GM19463 (cell line): ENCODE measurements around the gene TMEM123.

Experiments used
- ATAC-seq: cut with Tn5 transposase; IDR thresholded peaks from one replicate; pipeline ENCODE4 v1.9.1; 2021; ENCODE audit warnings: mild to moderate bottlenecking, moderate library complexity; ENCODE audit not compliant: unreplicated experiment

TMEM123 gene

GRCh38 chr11:102452461-102453301, at the start of gene TMEM123:
TMEM123 (minus strand) TSS chr11:102452765; CDS start chr11:102452623, 142 bp downstream.
- ATAC-seq, result peak; percentile 59

DNA sequence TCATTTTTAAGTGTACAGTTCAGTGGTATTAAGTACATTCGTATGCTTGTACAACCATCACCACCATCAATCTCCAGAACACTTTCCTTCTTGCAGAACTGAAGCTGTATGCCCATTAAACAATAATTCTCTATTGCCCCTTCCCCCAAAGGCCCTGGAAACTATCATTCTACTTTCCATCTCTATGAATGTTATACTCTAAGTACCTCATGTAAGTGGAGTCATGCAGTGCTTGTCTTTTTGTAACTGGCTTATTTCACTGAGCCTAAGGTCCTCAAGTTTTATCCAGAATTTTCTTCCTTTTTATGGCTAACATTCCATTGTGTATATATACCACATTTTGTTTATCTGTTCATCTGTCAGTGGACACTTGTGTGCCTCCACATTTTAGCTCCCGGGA, 48.3 kb upstream of the TMEM123 start:
- ATAC-seq, result no peak

DNA sequence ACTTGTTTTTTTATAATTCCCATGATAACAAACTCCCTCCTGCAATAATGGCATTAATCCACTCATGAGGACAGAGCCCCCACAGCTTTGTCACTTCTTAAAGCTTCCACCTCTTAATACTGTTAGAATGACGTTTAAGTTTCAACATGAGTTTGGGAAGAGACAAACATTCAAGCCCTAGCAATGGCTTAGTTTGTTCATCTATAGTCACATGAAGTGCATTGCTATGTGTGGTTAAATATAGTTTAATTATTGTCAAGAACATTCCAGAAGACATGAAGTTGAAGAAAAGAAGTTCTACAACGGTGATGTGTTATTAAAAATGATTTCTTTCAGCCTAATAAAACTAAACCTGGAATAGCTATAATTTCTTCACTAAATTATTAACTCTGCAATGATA, 47.4 kb upstream of the TMEM123 start:
- no peak for ATAC-seq

DNA sequence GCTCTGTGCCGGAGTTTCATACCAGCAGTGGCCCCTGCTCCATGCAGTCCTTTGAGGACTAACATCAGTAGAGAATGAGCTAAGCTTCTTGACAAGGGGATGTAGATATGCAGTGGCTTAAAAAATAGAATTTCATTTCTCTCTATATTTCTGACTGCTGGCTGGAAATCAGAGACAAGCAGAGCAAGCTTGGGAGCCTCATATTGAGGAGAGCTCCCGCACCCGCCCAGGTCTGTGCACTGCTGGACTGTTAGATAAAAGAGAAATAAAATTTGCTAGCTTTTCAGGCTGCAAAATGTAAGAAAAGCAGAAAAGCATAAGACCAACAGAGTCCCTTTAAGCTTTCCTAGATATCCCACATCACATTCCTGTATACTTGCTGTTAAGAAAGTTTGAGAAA, 46.6 kb upstream of the TMEM123 start:
- ATAC-seq, result no peak

DNA sequence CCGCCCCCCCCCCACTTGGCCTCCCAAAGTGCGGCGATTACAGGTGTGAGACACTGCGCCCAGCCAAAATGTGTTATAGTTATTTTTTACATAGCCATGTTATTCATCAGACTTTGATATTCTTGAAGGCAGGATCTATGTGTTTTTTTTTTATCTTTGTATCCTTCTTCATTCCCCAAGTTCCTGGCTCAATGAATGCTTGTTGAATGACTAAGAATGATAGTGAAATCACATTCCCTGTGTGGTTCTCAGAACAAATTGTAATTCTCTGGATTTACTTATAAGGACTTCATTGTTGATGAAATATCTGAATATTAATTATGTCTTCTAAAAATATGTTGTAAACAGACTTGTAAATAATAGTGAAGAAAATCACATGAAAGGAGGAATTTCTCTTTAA, 44.5 kb upstream of the TMEM123 start:
- no peak for ATAC-seq

DNA sequence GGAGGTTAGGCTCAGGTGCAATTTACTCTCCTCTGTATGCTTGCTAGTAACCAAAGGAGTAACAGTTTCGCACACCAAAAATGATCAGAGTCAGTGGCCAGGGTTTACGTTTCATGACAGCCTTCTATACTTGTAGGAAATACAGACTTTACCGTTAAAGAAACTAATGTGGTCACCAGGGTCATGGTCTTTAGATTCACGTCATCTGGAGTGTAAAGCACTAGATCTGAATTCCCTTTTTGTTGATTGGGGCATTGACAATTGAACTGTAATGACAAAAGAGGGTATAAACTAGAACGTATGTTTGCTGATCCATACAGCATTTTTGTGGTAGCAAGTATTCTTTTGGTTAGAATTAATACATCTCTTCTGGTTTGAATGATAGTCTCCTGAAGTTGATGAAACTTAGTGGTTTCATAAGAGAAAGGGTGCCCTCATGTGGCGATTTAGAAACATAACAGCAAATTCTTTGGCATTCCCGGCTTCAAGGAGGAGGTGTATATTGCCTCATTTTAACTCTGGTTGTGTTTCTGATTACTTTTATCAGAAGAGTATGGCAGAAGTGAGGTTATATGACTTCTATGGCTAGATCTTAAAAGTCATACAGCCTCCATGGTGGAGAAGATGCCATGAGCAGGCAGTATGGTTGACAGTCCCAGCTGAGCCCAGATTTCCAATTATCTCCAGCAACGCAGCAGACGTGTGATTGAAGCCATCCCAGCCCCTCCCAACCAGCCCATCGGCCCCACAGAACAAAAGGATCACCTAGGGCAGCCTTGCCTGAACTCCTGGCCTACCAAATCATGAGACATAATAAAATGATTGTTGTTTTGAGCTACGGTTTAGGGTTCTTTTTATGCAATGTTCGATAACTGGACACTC, 42.8 kb upstream of the TMEM123 start:
- peak; percentile 87 for ATAC-seq

GRCh38 chr11:102494216-102494615, 41.7 kb upstream of the TMEM123 start:
- ATAC-seq, result no peak

DNA sequence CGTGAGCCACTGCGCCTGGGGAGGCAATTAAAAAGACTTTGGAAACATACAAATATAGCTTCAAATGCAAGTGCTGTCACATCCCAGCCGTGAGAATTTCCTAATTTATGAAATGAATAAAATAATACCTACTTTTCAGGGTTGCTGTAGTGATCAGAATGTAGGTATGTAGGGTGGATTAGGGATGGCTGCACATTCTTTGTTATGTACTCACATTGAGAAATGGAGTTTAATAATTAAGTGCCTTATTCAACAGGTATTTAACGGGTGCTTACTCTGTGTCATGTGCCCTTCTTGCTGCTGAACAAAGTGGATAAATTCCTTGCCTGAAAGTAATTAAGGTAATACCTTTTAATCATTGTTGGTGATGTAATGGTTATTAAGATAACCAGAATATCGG, 41.0 kb upstream of the TMEM123 start:
- ATAC-seq, result no peak

DNA sequence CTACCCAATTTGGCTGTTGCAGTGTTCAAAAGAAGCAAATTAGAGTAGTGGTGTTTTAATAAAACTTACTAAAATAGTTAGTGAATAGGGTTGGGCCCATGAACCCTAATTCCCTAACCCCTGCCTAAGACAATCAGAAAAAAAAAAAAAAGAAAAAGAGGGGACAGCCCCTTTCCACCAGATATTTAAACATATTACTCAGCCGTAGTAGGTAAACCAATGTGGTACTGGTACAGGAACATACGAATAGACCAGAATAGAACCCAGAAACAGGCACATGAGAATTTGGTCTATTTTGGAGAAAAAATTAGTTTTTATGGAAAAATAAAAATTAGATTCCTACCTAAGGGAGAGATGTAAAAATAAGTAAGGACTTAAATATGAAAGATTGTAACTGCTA, 39.4 kb upstream of the TMEM123 start:
- ATAC-seq, result no peak

- no peak for ATAC-seq
Measured at GRCh38 chr11:102489186-102490145, 36.9 kb upstream of the TMEM123 start.

DNA sequence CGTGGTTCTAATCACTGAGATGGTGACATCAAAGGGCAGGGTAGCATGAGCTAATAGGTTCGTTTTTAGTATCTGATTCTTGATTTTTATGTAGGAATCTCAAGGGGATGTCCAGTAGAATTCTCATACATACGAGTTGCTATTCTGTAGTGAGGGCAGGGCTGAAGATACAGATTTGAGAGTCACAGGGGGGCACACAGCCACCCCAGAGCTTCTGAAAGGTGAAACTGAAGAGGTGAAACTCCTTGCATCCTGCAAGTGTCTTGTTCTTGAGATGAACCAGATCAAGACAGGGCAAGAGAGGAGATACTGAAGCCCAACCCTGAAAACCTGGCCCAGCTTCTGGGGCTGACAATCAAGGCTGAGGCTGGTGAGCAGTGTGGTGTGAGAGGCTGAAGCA, 35.6 kb upstream of the TMEM123 start:
- ATAC-seq, result peak; percentile 79

DNA sequence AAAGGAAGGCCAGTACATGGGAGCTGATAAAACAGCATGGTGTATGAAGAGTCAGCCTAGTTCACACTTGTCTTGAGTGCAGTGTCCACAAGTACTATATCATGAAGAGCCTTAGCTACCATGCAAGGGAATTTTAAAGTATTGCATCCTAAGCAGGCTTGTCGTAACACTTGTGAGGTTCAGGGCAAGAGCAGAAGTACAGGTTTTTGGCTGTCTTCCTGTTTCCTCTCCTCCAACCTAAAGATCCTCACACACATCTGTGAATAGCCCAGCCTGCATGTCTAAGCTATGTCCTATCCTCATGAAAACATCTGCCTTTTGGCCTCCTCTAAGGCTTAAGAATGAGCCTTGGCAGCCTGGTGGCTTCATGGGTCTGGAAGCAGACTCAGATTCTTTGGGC, 34.6 kb upstream of the TMEM123 start:
- no peak for ATAC-seq

- ATAC-seq, result no peak
Measured at GRCh38 chr11:102486584-102486983, 34.0 kb upstream of the TMEM123 start.

- ATAC-seq, result no peak
Measured at GRCh38 chr11:102485095-102485722, 32.6 kb upstream of the TMEM123 start.

- ATAC-seq, result no peak
Measured at GRCh38 chr11:102482433-102482832, 29.9 kb upstream of the TMEM123 start.

DNA sequence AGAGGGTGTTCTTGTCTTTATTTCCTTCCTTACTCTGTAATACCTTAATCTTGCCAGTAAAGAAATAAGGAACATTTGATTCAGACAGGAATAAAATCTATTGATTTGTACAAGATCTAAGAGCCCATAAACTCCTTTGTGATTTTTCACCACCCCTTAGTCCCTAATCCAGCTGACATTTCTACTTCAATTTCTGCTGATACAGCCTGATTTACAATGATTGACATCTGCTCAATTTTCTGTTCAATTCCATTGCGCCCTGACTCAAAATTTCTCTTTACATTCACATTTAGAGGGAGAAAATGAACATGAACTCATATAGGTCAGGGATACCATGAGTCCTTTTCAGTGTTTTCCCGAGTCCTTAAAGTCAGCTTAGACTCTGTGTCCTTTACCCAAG, 27.2 kb upstream of the TMEM123 start:
- no peak for ATAC-seq

DNA sequence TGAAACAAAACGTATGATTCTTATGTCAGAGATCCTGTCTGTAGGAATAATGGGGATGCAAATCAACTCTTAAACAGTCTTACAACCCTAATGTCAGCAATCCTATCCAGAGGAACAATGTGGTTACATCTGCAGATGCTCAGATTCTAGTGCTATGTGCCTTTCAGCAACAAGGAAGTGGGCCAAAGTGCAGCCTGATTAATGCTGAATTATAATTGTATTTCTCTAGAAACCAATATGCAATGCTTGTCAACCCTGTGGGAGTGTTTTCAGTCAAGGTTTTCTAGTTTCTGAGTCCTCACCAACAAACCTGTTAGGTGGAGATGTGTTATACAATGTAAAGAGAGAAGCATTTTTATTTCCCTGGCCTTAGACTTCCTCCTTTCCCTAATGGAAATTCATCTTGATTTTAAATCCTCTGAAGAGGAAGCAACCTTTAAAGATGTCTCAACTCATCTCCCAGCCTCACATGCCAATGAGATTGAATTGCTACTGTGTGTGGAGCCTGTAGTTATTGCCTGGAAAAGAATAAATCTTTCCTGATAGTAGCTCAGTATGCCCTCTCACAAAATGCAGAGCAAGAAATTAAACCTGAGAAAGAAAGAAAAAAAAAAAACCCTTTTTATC, 26.2 kb upstream of the TMEM123 start:
- ATAC-seq, result no peak

DNA sequence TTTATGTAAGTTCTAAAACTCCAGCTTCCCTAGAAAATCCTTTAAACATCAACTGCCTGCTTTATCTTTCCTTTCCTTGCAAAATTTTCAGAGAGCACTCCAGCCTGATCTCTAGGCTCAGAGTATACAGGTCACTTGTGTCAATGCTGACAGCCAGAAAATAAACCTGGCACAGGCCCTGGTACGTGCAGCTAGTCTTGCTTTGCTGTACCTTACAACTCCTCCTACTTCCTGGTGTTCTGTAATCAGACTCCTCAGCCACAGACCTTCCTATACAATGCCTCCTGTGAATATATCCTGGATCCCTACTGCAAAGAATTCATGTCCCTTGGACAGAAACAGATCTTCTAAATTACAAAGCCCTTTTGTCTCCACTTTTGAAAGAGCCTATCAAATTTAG, 24.2 kb upstream of the TMEM123 start:
- peak; percentile 25 for ATAC-seq

DNA sequence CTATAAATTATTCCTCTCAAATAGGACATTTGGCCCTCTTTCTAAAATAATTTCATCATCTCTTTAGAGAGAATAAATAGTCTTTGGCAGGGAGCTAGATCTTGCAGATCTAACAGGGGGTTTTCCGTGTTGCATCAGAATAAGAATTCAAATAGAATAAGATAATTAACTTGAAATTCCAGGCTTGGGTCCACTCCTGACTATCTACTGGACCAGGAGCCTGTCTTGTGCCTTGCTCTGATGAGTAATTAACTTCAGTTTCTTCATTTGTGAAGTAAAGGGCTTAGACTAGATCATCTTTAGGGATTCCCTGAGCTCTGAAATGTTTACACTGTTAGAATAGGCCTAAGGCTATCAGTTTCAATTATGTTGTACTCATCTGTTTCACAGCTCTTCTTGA, 23.5 kb upstream of the TMEM123 start:
- ATAC-seq, result no peak

DNA sequence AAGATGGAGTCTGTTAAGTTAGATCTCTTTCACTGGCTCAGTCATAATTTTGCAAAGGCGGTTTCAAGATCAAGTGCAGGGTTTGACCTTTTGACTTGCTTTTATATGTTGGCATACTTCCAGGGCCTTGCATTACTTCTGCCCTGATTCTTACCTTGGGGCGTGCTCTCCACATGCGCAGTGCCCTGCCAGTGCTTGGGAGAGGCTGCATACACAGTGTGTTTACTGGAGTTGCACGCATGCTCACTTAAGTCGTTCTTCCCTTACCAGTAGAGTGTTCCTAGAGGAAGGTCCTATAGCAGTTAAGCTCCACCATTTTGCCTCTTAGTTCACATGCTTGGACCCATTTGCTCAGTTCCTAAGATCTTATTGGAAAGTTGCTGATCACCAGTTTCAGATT, 21.0 kb upstream of the TMEM123 start:
- no peak for ATAC-seq
